Panc1 (cell line): ENCODE results near the gene RPUSD4.

Experiments used
- CTCF ChIP-seq: fragments of 450-650 bp; IDR thresholded peaks from 2 replicates; pipeline ENCODE4 v1.5.1; 2017; ENCODE audit warnings: mild to moderate bottlenecking
- POLR2AphosphoS5 ChIP-seq: IDR thresholded peaks from 2 replicates; pipeline ENCODE4 v1.6.1; 2012; ENCODE audit warnings: mild to moderate bottlenecking, low read depth, low read length, moderate library complexity
- REST ChIP-seq, 2 experiments: IDR thresholded peaks; 2 replicates each; pipeline ENCODE4 v1.6.1; 2011 to 2012; ENCODE audit warnings: low read depth in 2 of 2, control low read depth in 1 of 2, low read length in 1 of 2, mild to moderate bottlenecking in 1 of 2, moderate library complexity in 1 of 2; ENCODE audit not compliant: insufficient read depth in 1 of 2
- SIN3A ChIP-seq: IDR thresholded peaks from 2 replicates; pipeline ENCODE4 v1.6.1; 2012; ENCODE audit warnings: low read depth, mild to moderate bottlenecking, low read length, moderate library complexity, borderline replicate concordance; ENCODE audit not compliant: insufficient read depth
- TCF7L2 ChIP-seq: IDR thresholded peaks from 2 replicates; pipeline ENCODE4 v1.6.1; 2011; ENCODE audit warnings: mild to moderate bottlenecking, low read depth, low read length, inconsistent platforms

GRCh38 chr11:126189109-126189929 lies 22.1 kb downstream of the RPUSD4 start:
- TF ChIP-seq CTCF (no peak), REST (IDR thresholded peaks at IDR 0.05; ENCODE audit: insufficient read depth in 1 of 2, low read depth in 2 of 2, low read length in 1 of 2) (no peak), SIN3A (no peak), POLR2AphosphoS5 (no peak), TCF7L2 (no peak)
